Suppressor macrophage treated with lipopolysaccharide for 1 hour (primary cell): ENCODE results near the gene PCID2.

Source experiments
- DNase-seq, 3 donors: peaks; one replicate each; pipeline ENCODE4 v3.0.0-alpha.2; 2020 to 2022

PCID2 gene

DNA sequence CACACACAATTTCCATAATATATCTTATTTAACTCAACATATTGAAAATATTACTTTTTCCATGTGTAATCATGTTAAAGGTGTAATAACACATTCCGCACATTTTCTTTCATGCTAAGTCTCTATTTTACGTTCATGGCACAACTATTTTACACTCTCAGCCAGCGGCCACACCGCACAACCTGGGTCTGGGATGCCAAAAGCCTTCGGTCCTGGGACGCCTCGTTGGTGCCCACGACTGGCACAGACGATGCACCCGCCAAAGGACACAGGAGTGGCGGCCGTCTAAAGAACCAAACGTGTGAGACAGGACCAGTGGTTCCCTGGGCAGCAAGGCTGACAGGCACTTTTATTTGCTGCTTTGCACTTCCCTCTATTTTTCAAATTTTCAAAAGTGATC lies 60.1 kb downstream of the PCID2 start:
- no peak for DNase-seq

DNA sequence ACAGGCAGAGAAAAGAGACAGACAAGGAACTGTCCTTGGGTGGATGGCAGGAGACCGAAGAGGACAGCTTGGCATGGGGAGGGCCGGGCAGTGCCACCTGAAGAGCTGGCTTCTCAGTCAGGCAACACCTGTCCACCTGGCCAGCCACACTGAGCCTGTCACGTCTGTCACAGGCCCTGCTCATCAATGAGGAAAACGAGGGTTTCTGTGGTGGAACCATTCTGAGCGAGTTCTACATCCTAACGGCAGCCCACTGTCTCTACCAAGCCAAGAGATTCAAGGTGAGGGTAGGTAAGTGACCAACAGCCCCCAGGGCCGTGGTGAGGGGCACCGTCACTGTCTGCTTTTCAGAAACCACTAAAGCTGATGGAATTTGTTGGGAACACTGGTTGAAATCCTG lies 61.3 kb downstream of the PCID2 start:
- no peak for DNase-seq

DNA sequence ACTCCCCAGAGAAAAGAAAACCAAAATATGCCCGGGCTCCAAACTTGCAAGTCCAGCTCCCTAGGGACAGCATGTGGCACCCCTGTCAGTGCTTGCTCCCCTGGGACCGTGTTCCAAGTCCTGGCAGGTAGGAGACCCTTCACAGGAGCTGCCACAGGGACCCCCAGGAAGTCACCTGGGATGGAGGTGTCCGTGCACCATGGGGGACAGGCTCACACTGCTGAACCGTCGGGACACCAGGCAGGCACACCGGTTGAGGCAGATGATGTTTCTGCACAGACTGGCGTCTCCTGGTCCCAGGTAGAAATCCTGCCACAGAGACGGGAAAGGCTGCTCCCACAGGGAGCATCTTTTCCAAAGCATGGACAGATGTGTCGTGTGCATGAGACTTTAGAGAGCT lies 61.7 kb downstream of the PCID2 start:
- no peak for DNase-seq

DNA sequence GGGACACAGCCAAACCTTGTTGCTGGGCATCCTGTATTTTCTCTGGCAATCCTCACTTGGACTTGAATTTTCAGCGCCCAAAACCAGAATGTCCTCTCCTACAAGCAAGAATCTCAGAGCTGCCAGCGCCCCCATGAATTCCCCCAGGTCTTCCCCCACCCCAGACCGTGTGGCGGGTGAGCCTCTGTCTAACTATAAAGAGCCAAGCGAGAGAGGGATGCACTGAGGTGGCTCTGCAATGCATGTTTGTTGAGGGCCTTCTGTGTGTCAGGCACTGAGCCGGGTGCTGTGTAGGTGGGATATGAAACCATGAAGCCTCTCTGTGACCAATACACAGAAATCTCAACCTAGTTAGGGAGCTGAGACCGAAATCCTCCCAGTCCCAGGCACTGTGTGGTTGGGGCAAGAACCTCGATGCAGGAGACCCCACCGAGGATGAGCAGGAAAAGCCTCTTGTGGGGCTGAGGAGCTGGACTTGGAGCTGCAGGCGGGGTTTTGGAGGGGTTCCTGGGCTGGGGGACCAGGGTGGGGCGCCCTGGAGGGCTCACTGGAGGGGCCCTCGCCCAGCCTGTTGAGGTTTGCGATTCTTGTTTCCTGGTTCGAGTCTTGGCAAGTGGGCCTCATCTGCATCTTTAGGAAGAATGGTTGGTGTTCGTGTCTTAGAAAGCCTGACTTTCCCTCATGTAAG lies 62.4 kb downstream of the PCID2 start:
- no peak for DNase-seq

DNA sequence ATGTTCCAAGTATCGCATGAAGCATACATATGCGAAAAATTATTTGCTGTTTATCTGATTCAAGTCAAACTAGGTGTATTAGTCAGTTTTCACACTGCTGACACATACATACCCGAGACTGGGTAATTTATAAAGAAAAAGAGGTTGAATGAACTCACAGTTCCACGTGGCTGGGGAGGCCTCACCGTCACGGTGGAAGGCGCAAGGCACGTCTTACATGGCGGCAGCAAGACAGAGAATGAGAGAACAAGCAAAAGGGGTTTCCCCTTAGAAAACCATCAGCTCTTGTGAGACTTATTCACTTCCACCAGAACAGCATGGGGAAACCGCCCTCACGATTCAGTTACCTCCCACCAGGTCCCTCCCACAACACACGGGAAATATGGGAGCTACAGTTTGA lies 63.0 kb downstream of the PCID2 start:
- DNase-seq: peak in 1 of 3 donors; percentile 31

DNA sequence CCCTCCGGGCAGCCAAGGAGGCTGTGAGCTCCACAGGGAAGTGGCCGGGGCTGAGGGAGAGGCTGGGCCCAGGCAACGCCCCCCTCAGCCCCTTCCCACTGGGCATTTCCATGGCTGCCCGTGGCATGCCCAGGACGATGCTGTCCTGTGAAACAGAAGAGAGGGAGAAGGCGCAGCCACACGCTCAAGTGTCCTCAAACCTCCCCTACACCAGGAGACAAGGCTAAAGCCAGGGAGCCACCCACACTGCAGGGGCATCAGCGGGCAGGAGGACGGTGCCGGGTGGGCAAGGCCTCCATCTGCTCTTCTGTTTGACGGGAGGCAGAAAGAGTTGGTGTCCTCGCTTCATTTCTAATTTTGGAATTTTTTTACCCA lies 64.2 kb downstream of the PCID2 start:
- DNase-seq: no peak

DNA sequence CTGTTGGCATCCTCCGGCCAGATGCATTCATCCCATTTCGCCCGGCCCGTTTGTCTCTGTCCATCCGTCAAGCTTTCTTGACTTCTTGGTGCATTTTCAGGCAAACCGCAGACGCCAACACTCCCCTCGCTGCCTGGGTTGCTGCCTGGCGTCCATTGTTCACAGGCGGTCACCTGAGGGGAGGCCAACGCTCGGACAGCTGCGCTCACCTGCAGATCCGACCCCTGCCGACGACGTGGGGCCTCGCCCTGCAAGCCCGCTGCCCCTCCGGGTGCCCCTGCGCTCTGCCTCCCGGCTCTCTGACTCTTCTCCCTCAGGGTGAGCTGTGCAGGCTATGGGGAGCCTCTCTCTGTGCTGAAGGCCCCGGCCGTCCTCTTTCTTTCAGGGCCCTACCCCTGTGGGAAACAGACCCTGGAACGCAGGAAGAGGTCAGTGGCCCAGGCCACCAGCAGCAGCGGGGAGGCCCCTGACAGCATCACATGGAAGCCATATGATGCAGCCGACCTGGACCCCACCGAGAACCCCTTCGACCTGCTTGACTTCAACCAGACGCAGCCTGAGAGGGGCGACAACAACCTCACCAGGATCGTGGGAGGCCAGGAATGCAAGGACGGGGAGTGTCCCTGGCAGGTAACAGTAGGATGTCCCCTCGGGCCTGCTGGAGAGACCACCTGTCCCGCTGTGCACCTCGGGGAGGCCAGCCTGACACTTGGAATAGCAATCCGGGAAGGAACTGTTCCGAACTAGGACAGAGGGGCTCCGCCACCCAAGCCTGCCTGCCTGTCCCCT lies 64.8 kb downstream of the PCID2 start:
- no peak for DNase-seq

DNA sequence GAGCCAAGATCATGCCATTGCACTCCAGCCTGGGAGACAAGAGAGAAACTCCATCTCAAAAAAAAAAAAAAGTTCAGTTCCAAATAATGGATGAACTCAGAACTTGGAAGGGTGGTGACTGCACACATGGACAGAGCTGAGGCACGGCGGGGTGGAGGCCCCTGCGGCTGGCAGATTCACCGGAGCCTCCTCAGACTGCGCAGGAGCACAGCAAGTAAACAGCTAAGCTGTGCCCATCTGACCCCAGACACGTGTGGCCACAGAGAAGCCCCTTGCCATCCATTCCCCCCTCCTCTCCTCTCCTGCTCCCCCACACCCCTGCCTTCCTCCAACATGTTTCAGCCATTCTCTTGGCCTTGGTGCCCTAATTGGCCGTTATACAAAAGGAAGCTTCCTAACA lies 65.6 kb downstream of the PCID2 start:
- DNase-seq: no peak

DNA sequence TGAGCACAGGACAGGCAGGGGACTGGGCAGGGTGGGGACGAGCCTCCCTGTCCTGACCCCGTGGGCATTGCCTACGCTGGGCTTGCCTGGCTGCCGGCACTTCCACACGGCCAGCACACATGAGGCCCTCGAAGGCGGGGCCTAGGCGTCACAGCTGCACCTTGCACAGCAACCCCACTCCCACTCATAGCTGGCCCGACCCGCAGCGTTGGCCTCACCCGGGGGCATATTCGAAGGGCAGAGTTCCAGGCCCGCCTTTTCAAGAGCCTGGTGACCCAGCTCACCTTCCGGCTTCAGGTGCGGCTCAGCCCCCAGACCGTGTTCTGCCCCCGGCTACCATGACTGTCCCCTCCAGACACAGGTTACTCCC lies 66.9 kb downstream of the PCID2 start:
- no peak for DNase-seq

DNA sequence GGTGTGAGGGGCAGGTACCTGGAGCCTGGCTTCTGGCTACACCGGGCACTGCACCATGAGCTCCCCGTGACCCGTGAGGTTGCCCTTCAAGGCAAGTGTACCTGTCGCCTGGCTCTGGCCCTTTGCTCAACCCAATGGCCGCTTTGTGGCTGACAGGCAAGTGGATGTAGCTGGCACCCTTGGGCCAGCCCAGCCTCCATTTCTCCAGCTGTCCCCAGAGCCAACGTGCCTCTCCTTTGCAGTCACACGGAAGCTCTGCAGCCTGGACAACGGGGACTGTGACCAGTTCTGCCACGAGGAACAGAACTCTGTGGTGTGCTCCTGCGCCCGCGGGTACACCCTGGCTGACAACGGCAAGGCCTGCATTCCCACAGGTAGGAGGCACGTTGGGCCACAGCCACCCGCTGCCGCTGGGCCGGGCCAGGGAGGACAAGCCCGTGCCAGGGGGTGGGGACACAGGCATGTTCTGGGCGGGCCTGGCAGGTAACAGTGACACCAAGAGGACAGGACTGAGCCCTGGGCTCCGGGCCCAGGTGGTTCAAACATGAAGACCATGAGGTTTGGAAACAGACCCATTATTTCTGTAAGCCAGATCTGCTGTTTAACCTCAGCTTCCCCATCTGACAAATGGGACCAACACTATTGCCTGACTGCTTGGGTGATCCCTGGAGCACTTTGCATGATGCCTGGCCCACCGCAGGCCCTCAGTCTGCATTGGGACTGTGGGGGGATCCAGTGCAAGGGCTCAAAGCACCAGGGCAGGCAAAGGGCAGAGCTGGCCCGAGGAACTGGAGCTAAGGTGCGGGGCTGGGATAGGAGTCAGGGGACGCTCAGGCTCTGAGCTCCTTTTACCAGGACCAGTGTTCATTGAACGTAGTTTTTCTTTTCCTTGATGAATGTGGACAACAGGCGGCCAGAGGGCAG lies 67.5 kb downstream of the PCID2 start:
- no peak for DNase-seq

DNA sequence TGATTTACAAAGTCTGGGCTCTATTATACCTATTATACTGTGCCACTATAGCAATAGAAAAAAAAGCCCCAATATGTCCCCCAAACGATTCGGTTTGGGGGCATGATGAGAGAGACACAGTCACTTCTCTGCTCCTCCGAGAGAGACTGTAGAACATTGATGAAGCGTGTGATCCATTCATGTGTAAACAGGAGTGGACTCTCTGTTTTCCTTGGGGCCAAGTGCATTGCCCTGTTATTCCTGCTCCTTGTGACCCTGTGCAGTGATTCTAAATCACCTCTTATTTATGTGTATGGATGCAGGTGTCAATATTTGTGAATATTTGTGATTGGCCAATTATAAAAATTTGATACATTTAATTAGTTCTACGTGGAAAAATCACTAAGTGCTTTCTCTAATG lies 68.9 kb downstream of the PCID2 start:
- no peak for DNase-seq

DNA sequence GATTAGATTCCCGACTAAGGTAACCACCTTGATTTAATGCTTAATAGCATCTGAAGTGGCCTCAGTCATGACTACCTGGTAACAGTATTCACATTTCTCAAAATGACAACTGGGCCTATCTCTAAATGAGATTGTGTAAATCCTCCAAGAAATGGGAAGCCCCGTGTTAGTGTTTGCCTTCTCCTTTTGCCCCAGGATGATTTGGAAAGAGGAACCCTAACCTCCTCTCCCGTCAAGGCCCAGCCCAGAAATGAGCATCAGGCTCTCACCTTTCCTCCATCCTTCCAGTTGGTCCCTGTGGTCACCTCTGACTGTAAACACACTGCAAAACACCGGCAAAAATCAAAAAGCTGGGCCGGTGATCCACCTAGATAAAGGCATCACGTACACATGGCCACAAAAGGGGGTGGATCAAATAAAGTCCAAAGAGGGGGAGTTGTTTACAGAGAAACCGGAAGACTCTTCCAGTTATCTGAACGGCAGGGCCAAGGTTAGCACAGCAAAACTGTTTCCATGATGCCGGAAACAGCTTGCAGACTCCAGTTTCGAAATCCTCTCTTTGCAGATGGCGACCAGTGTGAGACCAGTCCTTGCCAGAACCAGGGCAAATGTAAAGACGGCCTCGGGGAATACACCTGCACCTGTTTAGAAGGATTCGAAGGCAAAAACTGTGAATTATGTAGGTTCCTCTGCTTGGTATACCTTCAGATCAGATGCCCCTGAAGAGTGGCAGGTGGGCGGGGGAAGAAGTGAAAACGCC lies 69.5 kb downstream of the PCID2 start:
- DNase-seq: peak in 2 of 3 donors; percentile 31 to 48

DNA sequence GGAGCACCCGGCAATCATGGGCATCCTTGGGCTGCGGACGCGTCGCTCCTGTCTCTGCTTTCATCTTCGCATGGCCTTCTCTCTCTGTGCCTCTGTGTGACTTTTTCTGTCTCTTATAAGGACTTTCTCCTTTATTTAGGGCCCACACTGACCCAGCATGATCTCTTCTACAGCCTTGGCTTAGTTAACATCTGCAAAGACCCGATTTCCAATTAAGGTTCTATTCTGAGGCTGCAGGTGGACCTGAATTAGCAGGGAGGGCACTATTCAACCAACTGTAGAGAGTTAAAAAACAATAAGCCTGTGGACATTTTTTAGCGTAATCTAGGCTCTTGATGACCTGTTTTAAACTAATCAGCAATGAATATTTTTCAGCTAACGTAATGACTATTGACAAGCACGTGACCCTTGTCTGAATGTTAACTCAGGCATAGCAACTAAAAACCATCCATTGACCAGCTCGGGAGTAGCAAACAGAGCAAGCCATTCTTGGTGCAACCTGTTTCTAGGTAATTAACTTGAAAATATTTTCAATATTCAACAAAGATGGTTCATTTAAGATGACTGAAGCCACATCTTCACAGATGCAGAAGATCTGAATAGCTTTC lies 70.7 kb downstream of the PCID2 start:
- no peak for DNase-seq

DNA sequence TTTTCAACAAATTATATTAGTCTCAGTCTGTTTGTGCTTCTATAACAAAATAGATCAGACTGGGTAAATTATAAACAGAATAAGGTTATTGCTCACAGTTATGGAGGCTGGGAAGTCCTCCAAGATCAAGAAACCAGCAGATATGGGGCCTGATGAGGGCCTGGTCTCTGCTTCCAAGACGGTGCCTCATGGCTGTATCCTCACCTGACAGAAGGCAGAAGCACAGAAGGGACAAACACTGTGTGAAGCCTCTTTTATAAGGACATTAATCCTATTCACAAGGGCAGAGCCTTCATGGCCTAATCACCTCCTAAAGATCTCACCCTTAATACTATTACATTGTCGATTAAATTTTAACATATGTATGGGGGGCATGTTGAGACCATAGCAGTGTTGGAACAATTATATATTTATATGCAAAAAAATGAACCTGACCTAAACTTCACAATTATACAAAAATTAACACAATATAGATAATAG lies 73.1 kb downstream of the PCID2 start:
- no peak for DNase-seq

DNA sequence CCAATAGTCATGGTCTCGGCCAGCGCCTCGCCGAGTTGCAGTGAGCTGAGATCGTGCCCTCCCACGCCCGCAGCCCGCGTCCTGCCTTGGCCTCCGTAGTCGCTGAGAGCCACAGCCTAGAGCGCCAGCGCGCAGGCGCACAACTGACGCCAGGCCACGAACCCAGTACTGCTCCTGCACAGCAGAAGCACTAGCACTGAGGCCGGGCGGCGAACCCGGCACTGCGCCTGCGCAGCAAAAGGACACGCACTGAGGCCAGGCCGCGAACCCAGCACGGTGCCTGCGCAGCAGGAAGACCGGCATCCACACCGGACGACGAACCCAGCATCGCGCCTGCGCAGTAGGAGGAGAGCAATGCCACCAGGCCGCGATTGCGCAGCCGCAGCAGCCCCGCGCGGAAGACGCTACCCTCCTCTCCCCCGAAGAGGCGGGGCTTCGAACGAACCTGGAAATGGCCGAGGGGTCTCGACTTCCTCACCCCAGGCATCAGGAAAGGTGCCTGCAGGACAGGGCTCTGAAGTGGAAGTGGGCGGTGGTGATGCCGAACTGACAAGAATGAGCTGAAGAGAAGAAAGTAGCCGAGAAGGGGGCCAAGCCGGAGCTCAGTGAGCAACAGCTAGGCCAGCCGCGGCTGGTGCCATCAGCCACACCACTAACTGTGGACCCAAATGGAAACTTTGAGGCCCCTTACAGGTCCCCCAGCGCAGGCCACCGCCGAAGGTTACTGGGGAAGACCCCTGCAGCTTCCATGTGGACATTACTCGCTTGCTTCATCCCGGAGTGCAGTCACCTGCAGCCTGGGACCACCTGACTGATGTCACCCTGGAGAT lies 78.3 kb downstream of the PCID2 start:
- DNase-seq: peak in 1 of 3 donors; percentile 32

DNA sequence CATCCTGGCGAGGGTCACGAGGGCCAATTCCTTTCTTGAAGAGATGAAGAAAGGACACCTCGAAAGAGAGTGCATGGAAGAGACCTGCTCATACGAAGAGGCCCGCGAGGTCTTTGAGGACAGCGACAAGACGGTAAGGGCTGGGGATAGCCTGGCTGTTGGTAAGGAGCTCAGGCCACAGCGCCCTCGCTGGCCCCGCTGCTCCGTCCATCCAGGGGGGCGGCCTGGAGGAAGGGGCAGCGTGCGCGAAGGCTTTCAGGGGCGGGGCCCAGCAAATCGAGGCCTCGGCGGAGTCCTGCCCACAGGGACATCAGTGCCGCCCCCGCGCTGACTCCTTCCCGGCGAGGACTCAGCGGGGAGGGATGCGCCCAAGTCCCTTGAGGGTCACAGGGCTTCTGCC lies 79.0 kb downstream of the PCID2 start:
- no peak for DNase-seq
